ENCODE data around the gene PLOD1.
"Not testable (repeated sequence)": the region's sequence is repeated elsewhere in the genome, so short reads cannot be mapped to it uniquely, and the experiment has no call there.

PLOD1 gene

GRCh38 chr1:11920239-11920903 lies 14.1 kb upstream of the PLOD1 start:
- TF ChIP-seq CTCF (IDR thresholded peaks at IDR 0.05; ENCODE audit: low read depth, low read length), result no peak
- no peak overlapping the region for H3K27ac ChIP-seq
- DNase-seq, result no peak
- H3K36me3 ChIP-seq, result peaks cover 51% of the 10 kb centered on the region
- no peaks in the 10 kb centered on the region for H3K9me3 ChIP-seq (ENCODE audit: severe bottlenecking)
- H3K27me3 ChIP-seq (ENCODE audit: insufficient read depth, low read depth, severe bottlenecking), result no peaks in the 10 kb centered on the region
- no peak overlapping the region for H3K4me3 ChIP-seq (ENCODE audit: low read depth, low read length)

- no peaks in the 10 kb centered on the region for H3K9me3 ChIP-seq (ENCODE audit: severe bottlenecking)
- H3K36me3 ChIP-seq, result peaks cover 51% of the 10 kb centered on the region
- TF ChIP-seq CTCF (IDR thresholded peaks at IDR 0.05; ENCODE audit: low read depth, low read length), result no peak
- DNase-seq, result no peak
- H3K4me3 ChIP-seq (ENCODE audit: low read depth, low read length), result no peak overlapping the region
- no peaks in the 10 kb centered on the region for H3K27me3 ChIP-seq (ENCODE audit: insufficient read depth, low read depth, severe bottlenecking)
- H3K27ac ChIP-seq, result no peak overlapping the region
Measured at GRCh38 chr1:11921022-11921421, 13.5 kb upstream of the PLOD1 start.

GRCh38 chr1:11923069-11923826 lies 11.3 kb upstream of the PLOD1 start:
- Histone ChIP-seq H3K4me3 (ENCODE audit: low read depth, low read length) (no peak overlapping the region), H3K36me3 (peaks cover 51% of the 10 kb centered on the region), H3K27me3 (ENCODE audit: insufficient read depth, low read depth, severe bottlenecking) (no peaks in the 10 kb centered on the region), H3K9me3 (ENCODE audit: severe bottlenecking) (no peaks in the 10 kb centered on the region), H3K27ac (no peak overlapping the region)
- DNase-seq, result no peak
- no peak for TF ChIP-seq CTCF (IDR thresholded peaks at IDR 0.05; ENCODE audit: low read depth, low read length)

GRCh38 chr1:11923827-11924113 lies 10.7 kb upstream of the PLOD1 start:
- Histone ChIP-seq H3K27ac (no peak overlapping the region), H3K27me3 (ENCODE audit: insufficient read depth, low read depth, severe bottlenecking) (no peaks in the 10 kb centered on the region), H3K9me3 (ENCODE audit: severe bottlenecking) (no peaks in the 10 kb centered on the region), H3K4me3 (ENCODE audit: low read depth, low read length) (no peak overlapping the region), H3K36me3 (peaks cover 47% of the 10 kb centered on the region)
- no peak for DNase-seq
- TF ChIP-seq CTCF (IDR thresholded peaks at IDR 0.05; ENCODE audit: low read depth, low read length), result no peak

- no peaks in the 10 kb centered on the region for H3K27me3 ChIP-seq (ENCODE audit: insufficient read depth, low read depth, severe bottlenecking)
- no peak overlapping the region for H3K27ac ChIP-seq
- no peak for TF ChIP-seq CTCF (IDR thresholded peaks at IDR 0.05; ENCODE audit: low read depth, low read length)
- peaks cover 44% of the 10 kb centered on the region for H3K36me3 ChIP-seq
- H3K9me3 ChIP-seq (ENCODE audit: severe bottlenecking), result no peaks in the 10 kb centered on the region
- no peak for DNase-seq
- H3K4me3 ChIP-seq (ENCODE audit: low read depth, low read length), result peak overlapping the region; percentile 51
Measured at GRCh38 chr1:11924334-11925195, 10.0 kb upstream of the PLOD1 start.

- H3K27ac ChIP-seq; DNase-seq; H3K9me3 ChIP-seq (ENCODE audit: severe bottlenecking); H3K27me3 ChIP-seq (ENCODE audit: insufficient read depth, low read depth, severe bottlenecking): not testable (repeated sequence)
- H3K36me3 ChIP-seq, result peaks cover 37% of the 10 kb centered on the region
- peak overlapping the region; percentile 51 for H3K4me3 ChIP-seq (ENCODE audit: low read depth, low read length)
Measured at GRCh38 chr1:11925196-11925937, 9.2 kb upstream of the PLOD1 start.
